AG08395 (cell line): ENCODE measurements around the gene ABCC3.
A peak's percentile ranks its signal among the peaks of the same experiment; 100 is the strongest.
"Not testable (repeated sequence)": the region's sequence is repeated elsewhere in the genome, so short reads cannot be mapped to it uniquely, and the experiment has no call there.

ENCODE experiments used
- DNase-seq: peaks from one replicate; pipeline ENCODE4 v3.0.0; 2012; ENCODE audit warnings: mixed read lengths, low spot score

The ABCC3 gene

DNA sequence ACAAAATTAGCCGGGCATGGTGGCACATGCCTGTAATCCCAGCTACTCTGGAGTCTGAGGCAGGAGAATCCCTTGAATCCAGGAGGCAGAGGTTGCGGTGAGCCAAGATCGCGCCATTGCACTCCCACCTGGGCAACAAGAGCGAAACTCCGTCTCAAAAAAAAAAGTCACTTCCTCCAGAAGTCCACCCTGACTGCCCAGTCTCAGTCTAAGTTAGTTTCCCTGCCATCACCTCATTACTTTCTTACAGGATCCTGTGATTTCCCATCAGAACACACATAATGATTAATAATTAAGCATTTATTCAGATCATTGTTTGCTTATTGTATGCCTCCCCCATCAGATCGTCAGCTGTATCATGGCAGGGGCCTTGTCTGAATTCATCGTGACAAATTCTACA, 31.6 kb downstream of the ABCC3 start:
- no peak for DNase-seq

DNA sequence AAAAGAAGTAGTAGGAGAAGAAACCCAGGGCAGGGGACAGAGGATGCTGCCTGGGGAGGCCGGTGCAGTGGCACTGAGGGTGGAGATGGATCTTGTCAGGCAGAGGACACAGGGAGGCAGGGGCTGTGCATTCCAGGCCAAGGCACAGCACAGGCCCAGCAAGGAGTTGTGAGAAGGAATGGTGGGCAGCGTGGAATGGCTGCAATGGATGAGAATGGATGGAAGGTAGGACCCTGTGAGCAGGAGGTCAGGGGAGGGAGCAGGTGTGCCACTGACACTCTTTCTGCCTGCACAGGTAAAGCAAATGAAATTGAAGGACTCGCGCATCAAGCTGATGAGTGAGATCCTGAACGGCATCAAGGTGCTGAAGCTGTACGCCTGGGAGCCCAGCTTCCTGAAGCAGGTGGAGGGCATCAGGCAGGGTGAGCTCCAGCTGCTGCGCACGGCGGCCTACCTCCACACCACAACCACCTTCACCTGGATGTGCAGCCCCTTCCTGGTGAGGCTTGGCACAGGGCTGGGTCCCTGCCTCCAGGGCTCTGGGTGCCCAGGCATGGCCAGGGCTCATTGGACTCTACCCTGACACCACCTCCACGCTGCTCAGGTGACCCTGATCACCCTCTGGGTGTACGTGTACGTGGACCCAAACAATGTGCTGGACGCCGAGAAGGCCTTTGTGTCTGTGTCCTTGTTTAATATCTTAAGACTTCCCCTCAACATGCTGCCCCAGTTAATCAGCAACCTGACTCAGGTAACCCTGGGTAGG, 32.8 kb downstream of the ABCC3 start:
- DNase-seq, result no peak

DNA sequence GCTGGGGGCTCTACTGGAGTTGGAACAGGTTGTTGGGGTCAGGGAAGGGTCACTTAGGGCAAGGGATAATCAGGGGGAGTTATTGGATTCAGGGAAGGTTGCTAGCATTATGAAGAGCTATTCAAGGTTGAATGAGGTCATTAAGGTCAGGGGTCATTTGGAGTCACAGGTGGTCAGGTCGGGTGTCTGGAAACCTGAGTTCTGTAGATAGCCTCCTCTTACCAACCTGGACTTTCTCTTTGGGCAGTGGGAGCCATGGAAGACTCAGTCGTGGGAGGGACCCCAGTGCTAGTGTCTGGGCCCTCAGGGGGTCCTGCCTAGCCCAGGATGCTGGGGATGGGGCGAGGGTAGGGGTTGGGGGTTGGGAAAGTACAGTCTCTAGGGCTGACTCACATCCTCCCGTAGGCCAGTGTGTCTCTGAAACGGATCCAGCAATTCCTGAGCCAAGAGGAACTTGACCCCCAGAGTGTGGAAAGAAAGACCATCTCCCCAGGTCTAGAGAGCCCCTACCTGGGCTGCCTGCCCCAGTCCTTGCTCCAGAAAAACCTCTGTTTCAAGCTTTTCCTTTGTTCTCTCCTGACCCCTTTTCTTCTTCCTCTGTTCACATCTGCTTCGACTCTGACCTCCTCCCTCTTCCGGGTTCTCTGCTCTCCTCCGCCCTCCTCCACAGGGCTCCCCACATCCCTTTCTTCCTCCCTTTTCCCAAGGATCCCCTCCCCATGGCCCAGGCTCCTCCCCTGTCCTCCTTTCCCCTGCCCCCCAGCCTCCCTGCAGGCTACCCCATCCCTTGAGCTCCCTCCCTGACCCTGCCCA, 33.5 kb downstream of the ABCC3 start:
- DNase-seq, result peak; percentile 60

DNA sequence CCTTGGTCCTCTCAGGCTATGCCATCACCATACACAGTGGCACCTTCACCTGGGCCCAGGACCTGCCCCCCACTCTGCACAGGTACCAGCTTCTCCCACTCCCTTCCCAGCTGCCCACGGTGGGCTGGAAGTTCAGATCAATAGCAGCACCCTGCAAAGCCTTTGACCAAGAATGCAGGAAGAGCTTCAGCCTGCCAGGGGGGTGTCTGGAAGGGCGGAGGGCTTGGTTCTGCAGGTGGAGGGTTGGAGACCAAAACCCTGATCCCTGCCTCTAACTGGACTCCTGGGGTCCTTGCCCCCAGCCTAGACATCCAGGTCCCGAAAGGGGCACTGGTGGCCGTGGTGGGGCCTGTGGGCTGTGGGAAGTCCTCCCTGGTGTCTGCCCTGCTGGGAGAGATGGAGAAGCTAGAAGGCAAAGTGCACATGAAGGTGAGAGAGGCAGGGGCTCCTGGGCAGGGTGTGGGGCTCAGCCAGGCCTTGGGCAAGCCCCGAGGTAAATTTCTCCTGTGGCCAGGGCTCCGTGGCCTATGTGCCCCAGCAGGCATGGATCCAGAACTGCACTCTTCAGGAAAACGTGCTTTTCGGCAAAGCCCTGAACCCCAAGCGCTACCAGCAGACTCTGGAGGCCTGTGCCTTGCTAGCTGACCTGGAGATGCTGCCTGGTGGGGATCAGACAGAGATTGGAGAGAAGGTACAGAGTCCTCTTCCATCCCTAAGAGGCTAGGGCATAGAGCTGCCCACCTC, 34.3 kb downstream of the ABCC3 start:
- DNase-seq, result no peak

DNA sequence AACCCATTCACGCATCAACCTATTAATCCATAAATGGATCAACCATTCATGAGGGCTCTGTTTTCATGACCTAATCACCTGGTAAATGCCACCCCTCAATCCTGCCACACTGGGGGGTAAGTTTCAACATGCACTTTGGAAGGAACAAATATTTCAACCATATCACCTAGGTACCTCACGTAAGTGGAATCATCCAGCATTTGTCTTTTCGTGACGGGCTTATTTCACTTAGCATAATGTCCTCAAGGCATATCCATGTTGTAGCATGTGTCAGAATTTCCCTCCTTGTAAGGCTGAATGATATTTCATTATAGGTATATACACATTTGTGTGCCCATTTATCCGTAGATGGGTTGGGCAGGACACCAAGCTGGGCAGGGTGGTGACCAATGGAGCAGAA, 37.4 kb downstream of the ABCC3 start:
- no peak for DNase-seq

DNA sequence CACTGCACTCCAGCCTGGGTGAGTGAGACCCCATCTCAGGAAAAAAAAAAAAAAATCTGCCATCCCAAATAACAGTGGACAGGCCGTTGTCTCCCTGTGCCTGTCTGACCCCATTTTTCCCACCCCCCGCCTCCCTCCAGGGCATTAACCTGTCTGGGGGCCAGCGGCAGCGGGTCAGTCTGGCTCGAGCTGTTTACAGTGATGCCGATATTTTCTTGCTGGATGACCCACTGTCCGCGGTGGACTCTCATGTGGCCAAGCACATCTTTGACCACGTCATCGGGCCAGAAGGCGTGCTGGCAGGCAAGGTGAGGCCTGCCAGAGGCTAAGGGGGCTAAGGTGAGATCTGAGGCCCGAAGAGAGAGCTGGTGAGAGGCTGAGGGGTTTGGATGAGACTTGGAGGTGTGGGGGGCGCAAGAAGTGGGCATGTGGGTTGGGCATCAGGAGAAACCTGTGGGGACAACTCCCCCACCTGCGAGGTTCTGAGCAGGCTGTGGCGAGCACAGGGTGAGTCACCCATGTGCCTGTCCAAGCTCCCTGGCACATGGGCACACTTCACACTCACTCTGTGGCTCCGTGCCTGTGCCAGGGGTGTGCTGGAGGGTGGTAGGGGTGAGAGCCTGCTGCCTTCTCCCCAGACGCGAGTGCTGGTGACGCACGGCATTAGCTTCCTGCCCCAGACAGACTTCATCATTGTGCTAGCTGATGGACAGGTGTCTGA, 38.3 kb downstream of the ABCC3 start:
- no peak for DNase-seq

DNA sequence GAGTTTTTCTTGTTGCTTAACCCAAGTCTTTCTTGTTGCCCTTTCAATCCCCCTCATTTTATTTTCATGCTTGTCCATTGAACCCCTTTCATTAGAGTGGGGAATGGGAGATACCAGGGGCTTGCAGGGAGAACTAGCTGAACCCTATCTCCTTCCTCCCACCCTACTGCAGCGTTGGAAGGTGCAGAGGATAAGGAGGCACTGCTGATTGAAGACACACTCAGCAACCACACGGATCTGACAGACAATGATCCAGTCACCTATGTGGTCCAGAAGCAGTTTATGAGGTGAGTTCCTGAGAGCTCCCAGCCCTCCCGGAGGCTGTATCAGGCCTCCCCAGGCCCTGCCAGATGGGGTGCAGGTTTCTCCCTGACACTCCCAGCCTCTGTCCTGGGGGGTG, 40.5 kb downstream of the ABCC3 start:
- DNase-seq, result no peak

DNA sequence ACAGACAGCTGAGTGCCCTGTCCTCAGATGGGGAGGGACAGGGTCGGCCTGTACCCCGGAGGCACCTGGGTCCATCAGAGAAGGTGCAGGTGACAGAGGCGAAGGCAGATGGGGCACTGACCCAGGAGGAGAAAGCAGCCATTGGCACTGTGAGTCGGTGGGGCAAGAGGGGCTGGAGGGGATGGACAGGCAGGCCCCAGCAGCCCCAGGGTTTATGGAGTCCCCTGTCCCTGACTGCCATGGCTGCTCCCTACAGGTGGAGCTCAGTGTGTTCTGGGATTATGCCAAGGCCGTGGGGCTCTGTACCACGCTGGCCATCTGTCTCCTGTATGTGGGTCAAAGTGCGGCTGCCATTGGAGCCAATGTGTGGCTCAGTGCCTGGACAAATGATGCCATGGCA, 40.9 kb downstream of the ABCC3 start:
- DNase-seq, result no peak

DNA sequence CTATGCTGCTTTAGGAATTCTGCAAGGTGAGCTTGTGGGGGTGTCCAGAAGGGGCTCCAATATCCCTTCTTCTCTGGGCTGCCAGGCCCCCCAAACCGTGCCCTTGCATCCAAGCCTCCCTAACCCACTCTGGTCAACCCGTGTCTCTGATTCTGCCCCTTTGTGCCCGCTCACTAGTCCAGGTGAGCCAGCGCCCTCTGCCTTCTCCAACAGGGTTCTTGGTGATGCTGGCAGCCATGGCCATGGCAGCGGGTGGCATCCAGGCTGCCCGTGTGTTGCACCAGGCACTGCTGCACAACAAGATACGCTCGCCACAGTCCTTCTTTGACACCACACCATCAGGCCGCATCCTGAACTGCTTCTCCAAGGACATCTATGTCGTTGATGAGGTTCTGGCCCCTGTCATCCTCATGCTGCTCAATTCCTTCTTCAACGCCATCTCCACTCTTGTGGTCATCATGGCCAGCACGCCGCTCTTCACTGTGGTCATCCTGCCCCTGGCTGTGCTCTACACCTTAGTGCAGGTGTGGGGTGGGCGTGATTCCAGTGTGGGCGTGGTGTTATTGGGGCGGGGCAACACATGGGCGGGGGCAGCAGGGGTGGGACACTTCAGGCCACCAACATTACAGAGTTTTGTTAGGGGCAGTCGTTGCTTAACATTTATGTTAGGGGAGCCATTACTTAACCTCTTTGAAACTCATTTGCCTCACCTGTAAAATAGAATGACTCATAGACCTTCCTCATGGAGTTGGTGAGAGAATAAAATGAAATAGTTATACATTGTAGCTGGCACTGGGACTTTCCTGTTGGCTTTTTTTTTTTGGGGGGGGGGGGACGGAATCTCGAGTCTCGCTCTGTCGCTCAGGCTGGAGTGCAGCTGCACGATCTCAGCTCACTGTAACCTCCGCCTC, 41.6 kb downstream of the ABCC3 start:
- DNase-seq, result no peak

DNA sequence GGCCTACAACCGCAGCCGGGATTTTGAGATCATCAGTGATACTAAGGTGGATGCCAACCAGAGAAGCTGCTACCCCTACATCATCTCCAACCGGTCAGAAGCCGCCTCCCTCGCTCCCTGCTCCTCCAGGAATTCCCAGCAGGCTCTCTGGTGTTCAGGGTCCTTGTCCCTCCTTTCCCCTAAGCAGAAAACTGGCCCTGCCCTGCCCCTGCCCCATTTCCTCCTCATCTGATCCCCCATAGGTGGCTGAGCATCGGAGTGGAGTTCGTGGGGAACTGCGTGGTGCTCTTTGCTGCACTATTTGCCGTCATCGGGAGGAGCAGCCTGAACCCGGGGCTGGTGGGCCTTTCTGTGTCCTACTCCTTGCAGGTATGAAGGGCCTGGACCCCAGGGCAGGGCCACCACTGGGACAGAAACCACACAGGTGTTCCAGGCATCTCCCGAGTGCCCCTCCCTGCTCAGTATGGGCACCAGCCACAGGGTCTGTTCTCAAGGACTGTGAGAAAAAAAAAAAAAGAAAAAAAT, 43.2 kb downstream of the ABCC3 start:
- no peak for DNase-seq

DNA sequence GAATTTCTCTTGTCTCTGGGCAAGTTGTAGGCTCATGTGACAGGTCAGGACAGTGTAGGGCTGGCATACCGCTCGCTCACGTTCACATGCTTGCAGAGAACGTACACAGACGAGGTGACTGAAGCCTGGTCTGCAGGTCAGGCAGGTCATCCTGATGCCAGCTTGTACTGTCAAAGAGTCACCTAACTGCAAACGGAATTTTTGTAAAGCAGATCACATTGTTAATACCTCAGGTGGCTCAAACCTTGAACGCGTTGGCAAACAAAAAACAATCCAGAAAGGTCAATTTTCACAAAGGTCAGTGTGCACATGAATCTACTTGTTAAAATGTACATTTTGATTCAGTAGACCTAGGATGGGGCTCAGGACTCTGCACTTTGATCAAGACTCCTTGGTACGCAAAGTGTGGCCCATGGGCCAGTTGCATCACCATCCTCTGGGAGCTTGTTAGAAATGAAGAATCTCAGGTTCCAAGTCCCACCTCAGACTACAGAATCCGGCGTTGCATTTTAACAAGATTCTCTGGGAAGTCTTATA, 44.4 kb downstream of the ABCC3 start:
- no peak for DNase-seq

DNA sequence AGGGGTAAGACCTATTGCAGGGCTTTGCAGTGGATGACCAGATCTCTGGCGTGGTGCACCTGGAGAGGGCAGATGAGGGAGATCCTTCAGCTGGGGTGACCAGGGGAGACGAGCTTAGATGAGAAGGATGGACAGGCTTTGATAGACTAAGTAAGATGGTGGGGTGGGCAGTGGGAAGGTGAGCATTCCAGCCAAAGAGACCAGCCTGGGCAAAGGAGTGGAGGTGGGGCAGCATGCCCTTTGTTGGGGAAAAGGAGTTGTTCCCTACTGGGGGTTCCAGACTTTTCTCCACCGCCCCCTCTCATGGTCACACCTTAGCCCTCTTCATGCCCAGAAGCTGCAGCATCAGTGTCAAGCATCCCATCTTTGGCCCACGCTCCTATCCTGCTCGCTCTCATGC, 45.4 kb downstream of the ABCC3 start:
- no peak for DNase-seq

DNA sequence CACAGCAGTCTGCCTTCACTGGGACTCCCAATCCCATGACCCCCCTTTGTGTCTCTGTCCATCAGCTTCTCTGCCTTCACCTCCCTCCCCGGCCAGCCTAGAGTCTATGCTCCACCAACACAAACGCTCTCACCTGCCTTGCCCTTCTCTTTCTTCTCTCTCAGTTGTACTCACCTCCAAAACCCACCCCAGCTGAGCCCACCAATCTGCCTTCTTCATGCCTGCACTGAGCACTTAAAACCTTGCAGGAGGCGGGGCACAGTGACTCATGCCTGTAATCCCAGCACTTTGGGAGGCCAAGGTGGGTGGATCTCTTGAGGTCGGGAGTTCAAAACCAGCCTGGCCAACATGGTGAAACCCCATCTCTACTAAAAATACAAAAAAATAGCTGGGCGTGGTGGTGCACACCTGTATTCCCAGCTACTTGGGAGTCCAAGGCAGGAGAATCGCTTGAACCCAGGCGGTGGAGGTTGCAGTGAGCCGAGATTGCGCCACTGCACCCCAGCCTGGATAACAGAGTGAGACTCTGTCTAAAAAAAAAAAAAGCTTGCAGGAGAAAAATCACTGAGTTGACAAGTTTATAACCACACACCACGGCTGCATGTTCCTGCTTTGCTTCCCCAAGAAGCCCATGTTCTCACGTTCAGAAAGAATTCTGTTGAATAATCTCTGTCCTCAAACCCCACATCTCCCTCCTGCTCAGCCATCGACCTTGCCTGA, 46.0 kb downstream of the ABCC3 start:
- DNase-seq, result not testable (repeated sequence)

DNA sequence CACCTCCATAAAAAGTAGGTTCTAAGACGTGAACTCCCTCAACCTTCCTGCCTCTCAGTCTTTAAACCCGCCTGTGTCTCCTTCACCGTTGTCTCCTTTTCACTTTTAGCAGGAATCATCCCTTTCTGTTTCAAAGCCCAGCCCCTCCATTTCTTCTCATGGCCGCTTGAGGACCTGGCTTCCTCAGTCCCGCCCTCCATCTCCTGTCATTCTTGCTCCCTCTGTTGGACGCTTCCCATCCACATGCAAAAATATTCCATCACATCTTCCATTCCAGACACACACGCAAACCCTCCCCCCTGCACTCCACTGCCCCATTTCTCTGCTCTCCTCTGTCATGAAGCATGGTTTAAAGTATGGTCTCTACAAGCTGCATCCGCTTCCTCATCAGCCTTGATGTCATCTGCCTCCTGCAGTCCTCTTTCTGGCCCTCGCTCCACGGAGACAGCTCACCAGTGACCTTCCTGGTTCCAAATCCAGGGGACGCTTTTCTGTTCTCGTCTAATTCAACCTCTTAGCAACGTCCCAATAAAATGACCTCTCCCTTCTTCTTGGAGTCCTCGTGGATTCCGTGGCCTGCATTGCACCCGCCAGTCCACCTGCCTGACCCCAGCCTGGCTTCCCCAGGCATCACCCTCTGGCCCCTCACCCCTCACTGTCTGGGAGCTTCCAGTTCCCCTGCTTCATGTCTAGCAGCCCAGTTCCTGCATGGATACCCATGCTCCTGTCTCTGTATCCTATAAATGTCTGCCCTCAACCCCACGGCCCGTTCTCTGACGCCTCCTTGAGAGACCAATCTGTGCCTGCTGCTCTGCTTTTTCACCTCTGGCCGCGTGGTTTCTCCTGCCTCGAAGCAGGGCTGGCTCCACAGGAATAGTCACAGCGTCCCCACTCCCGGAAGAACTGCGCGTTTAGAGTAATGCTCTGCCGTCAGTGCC, 46.9 kb downstream of the ABCC3 start:
- peak; percentile 85 for DNase-seq

DNA sequence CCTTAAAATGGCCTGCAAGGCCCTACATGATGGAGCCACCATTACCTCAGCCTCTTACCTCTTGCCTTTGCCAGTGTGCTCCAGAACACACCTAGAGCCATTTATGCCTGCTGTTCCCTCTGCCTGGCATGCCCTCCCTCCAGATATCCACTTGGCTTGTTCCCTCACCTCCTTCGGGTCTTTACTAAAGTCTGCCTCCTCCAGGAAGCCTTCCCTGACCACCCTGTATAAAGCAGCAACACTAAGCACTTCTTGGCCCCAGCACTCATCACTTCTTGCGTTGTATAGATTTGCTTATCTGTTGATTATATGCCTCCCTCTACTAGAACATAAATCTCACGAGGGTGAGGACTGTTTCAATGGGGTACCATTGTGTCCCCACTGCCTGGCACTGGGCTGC, 47.8 kb downstream of the ABCC3 start:
- DNase-seq, result no peak

DNA sequence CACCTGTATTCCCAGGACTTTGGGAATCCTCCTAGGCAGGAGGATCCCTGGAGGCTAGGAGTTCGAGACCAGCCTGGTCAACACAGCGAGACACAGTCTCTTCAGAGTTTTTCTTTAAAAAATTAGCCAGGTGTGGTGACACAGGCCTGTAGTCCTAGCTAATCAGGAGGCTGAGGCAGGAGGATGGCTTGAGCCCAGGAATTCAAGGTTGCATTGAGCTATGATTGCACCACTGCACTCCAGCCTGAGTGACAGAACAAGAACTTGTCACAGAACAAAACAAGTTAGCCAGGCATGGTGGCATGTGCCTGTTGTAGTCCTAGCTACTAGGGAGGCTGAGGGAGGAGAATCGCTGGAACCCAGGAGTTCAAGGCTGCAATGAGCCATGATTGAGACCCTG, 48.3 kb downstream of the ABCC3 start:
- no peak for DNase-seq

DNA sequence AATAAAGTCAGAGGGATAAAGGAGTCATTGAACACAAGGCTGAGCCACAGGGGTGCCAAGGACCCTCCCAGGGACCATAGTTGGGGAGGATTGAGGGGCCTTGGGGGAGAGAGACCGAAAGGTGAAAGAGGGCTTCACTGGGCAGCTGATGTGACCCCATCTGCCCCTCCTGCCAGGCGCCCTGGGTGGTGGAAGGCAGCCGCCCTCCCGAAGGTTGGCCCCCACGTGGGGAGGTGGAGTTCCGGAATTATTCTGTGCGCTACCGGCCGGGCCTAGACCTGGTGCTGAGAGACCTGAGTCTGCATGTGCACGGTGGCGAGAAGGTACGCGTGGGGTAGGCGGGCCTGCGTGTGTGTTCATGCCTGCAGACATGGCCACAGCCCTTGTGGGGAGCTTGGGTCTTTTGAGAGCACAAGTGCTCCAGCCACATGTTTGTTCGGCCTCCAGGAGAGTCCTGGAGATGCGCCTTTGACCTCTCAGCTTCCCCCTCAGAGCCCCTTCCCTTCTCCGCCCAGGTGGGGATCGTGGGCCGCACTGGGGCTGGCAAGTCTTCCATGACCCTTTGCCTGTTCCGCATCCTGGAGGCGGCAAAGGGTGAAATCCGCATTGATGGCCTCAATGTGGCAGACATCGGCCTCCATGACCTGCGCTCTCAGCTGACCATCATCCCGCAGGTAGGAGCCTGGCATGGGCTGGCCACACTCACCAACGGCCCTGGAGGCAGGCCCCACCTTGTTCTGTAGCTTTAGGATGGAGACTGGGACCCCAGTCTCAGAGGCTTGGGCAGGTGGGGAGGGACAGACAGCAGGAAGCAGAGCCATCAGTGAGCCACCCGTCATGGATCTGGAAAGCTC, 49.0 kb downstream of the ABCC3 start:
- no peak for DNase-seq

DNA sequence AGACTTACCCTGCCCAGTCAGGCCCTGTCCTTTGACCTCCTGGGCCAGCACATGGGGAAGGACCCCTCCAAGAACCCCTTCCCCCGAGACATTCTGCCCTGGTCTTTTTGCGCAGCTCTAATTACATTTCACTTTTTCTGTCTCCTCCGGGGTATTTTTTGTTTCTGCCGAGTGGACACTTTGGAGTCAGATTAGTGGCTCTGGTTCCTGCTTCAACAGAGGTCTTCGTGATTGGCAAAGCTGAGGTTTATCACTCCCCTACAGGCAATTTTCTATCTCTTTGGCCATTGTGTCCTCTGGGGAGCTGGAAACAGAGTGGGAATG, 49.6 kb downstream of the ABCC3 start:
- no peak for DNase-seq
